ENCODE results near the gene PDLIM3.

PDLIM3 gene

DNA sequence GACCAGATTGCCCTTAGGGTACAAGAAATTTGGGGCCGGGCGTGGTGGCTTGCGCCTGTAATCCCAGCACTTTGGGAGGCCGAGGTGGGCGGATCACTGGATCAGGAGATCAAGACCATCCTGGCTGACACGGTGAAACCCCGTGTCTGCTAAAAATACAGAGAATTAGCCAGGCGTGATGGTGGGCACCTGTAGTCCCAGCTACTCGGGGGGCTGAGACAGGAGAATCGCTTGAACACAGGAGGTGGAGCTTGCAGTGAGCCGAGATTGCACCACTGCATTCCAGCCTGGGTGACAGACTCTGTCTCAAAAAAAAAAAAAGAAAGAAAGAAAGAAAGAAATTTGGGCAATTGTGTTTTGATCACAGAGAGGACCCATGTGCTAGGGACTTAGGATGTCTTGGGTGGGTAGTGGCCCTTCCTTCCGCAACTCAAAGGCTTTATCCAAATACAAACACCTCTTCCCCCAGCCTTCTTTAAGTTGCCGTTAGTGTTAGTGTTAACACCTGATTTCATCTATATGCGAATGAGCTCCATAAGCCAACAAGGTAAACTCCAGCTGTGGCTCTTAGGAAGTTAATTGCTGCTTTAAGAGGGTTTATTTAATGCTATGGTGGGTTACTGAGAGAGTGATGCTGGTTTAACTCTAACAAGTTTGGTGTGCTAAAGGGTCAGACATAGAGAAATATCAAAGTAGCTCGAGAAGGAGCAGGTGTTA lies 55.1 kb downstream of the PDLIM3 start:
- Histone ChIP-seq H3K27ac (ENCODE audit: low read depth, low read length) (no peak overlapping the region), H3K4me1 (ENCODE audit: control insufficient read depth in 5 of 5, insufficient read depth in 5 of 5, low read length in 5 of 5) (peaks cover 0 to 2% (median 0%) of the 10 kb centered on the region in 5 donors), H3K9me3 (ENCODE audit: control insufficient read depth in 5 of 5, low read length in 5 of 5) (no peaks in the 10 kb centered on the region), H3K27me3 (ENCODE audit: control insufficient read depth in 5 of 5, insufficient read depth in 4 of 5, low read length in 5 of 5) (peaks cover 0 to 6% (median 0%) of the 10 kb centered on the region in 5 donors), H3K36me3 (ENCODE audit: control insufficient read depth in 5 of 5, insufficient read depth in 5 of 5, low read length in 5 of 5) (no peaks in the 10 kb centered on the region), H3K4me3 (ENCODE audit: low read depth in 1 of 5, low read length in 5 of 5) (no peak overlapping the region), H3K9ac (ENCODE audit: low read length in 5 of 5) (no peak overlapping the region)

DNA sequence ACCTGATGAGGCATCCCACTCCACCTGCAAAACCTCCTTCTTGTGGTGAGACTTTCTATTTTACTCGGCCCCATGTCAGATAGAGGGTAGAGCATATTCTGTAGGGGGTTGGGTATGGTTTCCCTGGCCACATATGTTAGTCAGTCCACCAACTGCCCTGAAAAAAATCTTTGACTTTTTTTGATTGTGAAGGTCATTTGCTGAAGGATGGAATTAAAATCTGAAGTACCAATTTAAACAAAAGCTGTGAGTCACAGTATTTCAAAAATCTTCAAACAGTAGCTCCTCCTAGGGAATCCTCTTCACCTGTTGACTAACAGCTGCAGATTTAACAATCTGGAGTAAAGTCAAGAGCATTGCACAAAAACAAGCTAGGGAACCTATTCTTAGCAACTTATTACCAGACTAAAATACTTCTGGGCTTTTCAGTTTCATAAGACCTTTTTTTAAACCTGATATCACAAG lies 55.8 kb downstream of the PDLIM3 start:
- peaks cover 0 to 6% (median 0%) of the 10 kb centered on the region in 5 donors for H3K27me3 ChIP-seq (ENCODE audit: control insufficient read depth in 5 of 5, insufficient read depth in 4 of 5, low read length in 5 of 5)
- H3K36me3 ChIP-seq (ENCODE audit: control insufficient read depth in 5 of 5, insufficient read depth in 5 of 5, low read length in 5 of 5), result no peaks in the 10 kb centered on the region
- no peak overlapping the region for H3K27ac ChIP-seq (ENCODE audit: low read depth, low read length)
- no peak overlapping the region for H3K9ac ChIP-seq (ENCODE audit: low read length in 5 of 5)
- no peaks in the 10 kb centered on the region for H3K9me3 ChIP-seq (ENCODE audit: control insufficient read depth in 5 of 5, low read length in 5 of 5)
- peaks cover 0 to 2% (median 0%) of the 10 kb centered on the region in 5 donors for H3K4me1 ChIP-seq (ENCODE audit: control insufficient read depth in 5 of 5, insufficient read depth in 5 of 5, low read length in 5 of 5)
- H3K4me3 ChIP-seq (ENCODE audit: low read depth in 1 of 5, low read length in 5 of 5), result no peak overlapping the region

DNA sequence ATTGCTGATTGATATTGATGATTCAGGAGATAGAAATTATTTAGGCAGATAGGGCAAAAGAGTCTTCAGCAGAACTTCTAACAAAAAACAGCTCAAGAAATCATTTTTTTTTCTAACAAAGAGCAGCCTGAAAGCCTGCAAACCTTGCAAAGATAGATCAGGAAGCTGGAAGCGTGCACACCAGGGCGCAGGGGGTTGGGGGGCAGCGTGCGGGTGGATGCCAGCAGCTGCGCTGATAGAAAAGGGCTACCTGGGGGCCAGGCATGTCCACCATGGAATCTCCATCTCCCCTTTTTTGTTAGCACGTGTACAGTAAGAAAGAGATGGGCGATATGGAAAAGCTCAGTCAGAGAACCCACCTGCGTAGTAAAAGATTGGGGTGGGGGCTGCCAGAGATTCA lies 62.1 kb downstream of the PDLIM3 start:
- Histone ChIP-seq H3K9ac (ENCODE audit: low read length in 5 of 5) (no peak overlapping the region), H3K27me3 (ENCODE audit: control insufficient read depth in 5 of 5, insufficient read depth in 4 of 5, low read length in 5 of 5) (peaks cover 0 to 3% (median 0%) of the 10 kb centered on the region in 5 donors), H3K9me3 (ENCODE audit: control insufficient read depth in 5 of 5, low read length in 5 of 5) (no peaks in the 10 kb centered on the region), H3K36me3 (ENCODE audit: control insufficient read depth in 5 of 5, insufficient read depth in 5 of 5, low read length in 5 of 5) (no peaks in the 10 kb centered on the region), H3K4me3 (ENCODE audit: low read depth in 1 of 5, low read length in 5 of 5) (no peak overlapping the region), H3K4me1 (ENCODE audit: control insufficient read depth in 5 of 5, insufficient read depth in 5 of 5, low read length in 5 of 5) (peaks cover 2 to 18% (median 14%) of the 10 kb centered on the region in 5 donors), H3K27ac (ENCODE audit: low read depth, low read length) (no peak overlapping the region)

DNA sequence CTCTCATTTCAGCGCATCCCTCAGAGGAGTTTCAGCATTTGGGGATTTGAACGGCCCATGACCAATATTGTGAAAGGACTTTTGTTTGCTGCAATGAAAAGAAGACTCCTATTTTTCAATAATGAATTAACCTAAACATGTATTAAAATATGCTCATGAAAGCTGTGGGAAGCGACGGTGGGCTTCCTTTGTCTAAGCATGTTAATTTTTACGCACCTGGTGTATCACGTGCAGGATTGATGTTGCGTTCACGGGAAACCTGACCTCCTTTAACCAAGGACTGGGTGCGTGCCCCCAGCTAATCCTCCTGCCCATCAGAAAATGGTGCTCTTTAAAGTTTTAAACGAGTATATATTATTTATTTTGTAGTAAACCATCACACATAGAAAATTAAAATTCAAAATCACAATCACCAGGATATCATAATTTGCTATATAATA lies 63.2 kb downstream of the PDLIM3 start:
- Histone ChIP-seq H3K27me3 (ENCODE audit: control insufficient read depth in 5 of 5, insufficient read depth in 4 of 5, low read length in 5 of 5) (no peaks in the 10 kb centered on the region), H3K36me3 (ENCODE audit: control insufficient read depth in 5 of 5, insufficient read depth in 5 of 5, low read length in 5 of 5) (no peaks in the 10 kb centered on the region), H3K9ac (ENCODE audit: low read length in 5 of 5) (peak overlapping the region in 4 of 5 donors; percentile 64 to 78 (median 68)), H3K4me1 (ENCODE audit: control insufficient read depth in 5 of 5, insufficient read depth in 5 of 5, low read length in 5 of 5) (peaks cover 2 to 18% (median 14%) of the 10 kb centered on the region in 5 donors), H3K9me3 (ENCODE audit: control insufficient read depth in 5 of 5, low read length in 5 of 5) (no peaks in the 10 kb centered on the region), H3K4me3 (ENCODE audit: low read depth in 1 of 5, low read length in 5 of 5) (peak overlapping the region; percentile 36 to 78 (median 74)), H3K27ac (ENCODE audit: low read depth, low read length) (no peak overlapping the region)

DNA sequence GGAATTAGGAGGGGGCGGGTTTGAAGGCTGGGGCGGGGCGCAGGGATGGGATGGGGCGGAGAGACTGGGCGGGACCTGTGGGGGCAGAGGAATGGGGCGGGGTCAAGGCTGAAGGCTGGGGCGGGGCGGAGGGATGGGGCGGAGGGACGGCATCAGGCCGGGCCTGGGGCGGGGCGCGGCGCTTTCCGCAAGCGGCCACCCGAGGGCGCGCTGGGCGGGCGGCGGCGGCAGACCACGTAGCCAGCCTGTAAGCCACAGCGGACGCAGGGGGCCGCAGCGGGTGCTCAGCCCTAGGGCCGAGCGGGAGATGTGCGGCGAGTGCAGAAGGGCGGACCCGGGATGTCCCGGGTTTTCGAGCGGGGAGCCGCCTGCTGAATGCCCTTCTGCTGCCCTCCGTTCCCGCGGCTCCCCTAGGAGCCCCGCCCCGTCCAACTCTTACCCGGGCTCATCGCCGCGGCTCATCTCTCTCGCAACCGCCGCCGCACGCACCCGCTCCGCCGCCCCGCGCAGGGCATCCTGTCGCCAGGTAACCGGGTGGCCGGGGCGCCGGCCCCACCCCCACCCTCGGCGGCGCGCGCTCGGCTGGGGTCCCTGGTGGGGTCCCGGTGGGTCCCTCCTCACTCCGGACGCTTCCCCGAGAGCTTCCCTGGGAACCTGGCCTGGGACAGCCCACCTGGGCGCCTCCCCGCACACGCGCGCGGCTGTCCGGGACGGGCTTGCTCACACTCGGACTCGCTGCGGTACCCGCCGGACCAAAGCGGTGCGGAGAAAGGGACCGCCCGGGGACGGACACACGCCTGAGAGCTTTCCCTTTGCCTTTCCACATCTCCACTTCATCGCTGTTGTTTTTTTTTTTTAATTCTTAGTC lies 63.8 kb downstream of the PDLIM3 start, which contains the start of gene CCDC110:
Gene CCDC110 (minus strand): TSS at position 499 of the 868 bp plus-strand sequence. CDS start 50 bp downstream, at position 449.
- H3K9ac ChIP-seq (ENCODE audit: low read length in 5 of 5), result peak within 1 kb of the TSS; percentile 64 to 80 (median 68)
- H3K9me3 ChIP-seq (ENCODE audit: control insufficient read depth in 5 of 5, low read length in 5 of 5), result no peaks in the 10 kb centered on the region
- H3K36me3 ChIP-seq (ENCODE audit: control insufficient read depth in 5 of 5, insufficient read depth in 5 of 5, low read length in 5 of 5), result no peaks in the 10 kb centered on the region
- no peaks in the 10 kb centered on the region for H3K27me3 ChIP-seq (ENCODE audit: control insufficient read depth in 5 of 5, insufficient read depth in 4 of 5, low read length in 5 of 5)
- H3K27ac ChIP-seq (ENCODE audit: low read depth, low read length), result no peak within 1 kb of the TSS
- H3K4me3 ChIP-seq (ENCODE audit: low read depth in 1 of 5, low read length in 5 of 5), result peak within 1 kb of the TSS; percentile 72 to 88 (median 76)
- H3K4me1 ChIP-seq (ENCODE audit: control insufficient read depth in 5 of 5, insufficient read depth in 5 of 5, low read length in 5 of 5), result peaks cover 2 to 18% (median 14%) of the 10 kb centered on the region in 5 donors

DNA sequence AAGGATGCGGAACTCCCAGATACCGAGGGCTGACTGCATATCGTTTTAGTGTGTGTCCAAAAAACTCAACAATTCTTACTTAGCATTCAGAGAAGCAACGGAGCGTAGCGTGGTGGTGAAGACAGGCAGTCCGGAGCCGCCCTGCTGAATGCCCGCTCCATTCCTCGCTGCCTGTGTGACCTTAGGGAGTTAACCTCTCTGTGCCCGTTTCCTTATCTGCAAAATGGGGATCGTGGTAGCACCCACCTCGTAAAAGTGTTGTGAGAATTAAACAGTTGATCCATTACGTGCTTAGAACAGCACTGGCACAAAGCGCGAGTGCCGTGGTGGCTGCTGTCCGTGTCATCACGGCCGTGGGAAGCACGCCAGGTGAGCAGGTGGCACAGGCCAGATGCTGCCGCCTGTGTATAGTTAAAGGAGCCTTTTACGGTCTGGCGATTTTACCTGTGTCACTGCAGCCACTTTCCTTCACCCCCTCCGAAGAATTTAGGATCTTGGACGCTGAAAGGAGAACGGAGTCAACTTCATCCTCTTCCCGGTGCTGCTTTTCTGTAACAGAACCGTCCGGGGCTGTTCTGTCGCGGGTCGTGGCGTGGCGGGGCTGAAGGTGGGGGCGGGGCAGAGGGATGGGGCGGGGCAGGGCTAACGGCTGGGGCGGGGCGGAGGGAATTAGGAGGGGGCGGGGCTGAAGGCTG lies 64.7 kb downstream of the PDLIM3 start:
- Histone ChIP-seq H3K9ac (ENCODE audit: low read length in 5 of 5) (peak overlapping the region; percentile 60 to 80 (median 68)), H3K4me3 (ENCODE audit: low read depth in 1 of 5, low read length in 5 of 5) (peak overlapping the region; percentile 72 to 88 (median 76)), H3K27me3 (ENCODE audit: control insufficient read depth in 5 of 5, insufficient read depth in 4 of 5, low read length in 5 of 5) (no peaks in the 10 kb centered on the region), H3K4me1 (ENCODE audit: control insufficient read depth in 5 of 5, insufficient read depth in 5 of 5, low read length in 5 of 5) (peaks cover 2 to 18% (median 14%) of the 10 kb centered on the region in 5 donors), H3K27ac (ENCODE audit: low read depth, low read length) (no peak overlapping the region), H3K9me3 (ENCODE audit: control insufficient read depth in 5 of 5, low read length in 5 of 5) (no peaks in the 10 kb centered on the region), H3K36me3 (ENCODE audit: control insufficient read depth in 5 of 5, insufficient read depth in 5 of 5, low read length in 5 of 5) (no peaks in the 10 kb centered on the region)

DNA sequence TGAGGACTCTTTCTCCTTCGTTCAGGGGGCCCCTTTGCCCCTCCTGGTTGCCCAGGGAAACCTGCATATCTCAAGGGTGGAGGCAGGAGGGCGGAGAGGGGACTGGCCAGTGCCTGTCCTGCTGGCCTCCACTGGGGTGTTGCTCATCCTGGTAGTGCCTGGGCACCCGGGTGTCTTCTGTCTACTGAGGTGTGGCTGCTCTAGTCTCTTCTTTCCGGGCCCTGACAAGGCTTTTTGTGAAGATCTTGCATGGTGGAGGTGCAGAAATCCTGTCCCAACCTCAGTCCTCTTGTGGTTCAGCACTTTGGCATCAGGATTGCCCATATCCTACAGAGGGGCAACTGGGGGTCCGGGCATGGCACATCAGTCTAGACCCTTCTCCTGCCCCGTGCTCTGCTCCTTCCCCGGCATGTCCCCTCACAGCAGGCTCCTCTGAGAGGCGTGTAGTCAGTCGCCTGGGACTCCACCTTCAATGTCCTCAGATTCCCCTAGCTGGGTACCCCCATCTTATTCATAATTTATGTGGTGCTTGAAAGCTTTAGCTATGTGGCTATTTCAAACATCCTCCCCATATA lies 65.6 kb downstream of the PDLIM3 start:
- Histone ChIP-seq H3K36me3 (ENCODE audit: control insufficient read depth in 5 of 5, insufficient read depth in 5 of 5, low read length in 5 of 5) (no peaks in the 10 kb centered on the region), H3K9ac (ENCODE audit: low read length in 5 of 5) (no peak overlapping the region), H3K4me1 (ENCODE audit: control insufficient read depth in 5 of 5, insufficient read depth in 5 of 5, low read length in 5 of 5) (peaks cover 2 to 18% (median 14%) of the 10 kb centered on the region in 5 donors), H3K4me3 (ENCODE audit: low read depth in 1 of 5, low read length in 5 of 5) (no peak overlapping the region), H3K27ac (ENCODE audit: low read depth, low read length) (no peak overlapping the region), H3K9me3 (ENCODE audit: control insufficient read depth in 5 of 5, low read length in 5 of 5) (no peaks in the 10 kb centered on the region), H3K27me3 (ENCODE audit: control insufficient read depth in 5 of 5, insufficient read depth in 4 of 5, low read length in 5 of 5) (no peaks in the 10 kb centered on the region)

DNA sequence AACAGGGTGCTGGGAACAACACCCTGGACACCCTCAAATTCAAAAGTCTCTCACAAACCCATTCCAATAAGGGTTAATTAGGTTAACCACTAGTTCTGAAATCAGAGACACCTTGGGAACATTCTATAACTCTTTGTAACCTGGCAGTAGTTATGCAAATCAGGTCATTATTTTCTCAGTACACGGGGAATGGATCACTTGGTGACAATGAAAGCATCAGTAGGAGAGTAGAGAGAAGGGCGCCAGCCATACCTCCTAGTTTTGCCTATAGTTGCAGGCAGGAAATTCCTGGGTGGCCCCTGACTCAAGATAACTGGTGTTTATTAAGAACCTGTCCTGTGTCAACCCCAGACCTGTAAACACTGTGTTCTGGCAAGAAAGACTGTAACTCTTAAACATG lies 66.3 kb downstream of the PDLIM3 start:
- Histone ChIP-seq H3K9me3 (ENCODE audit: control insufficient read depth in 5 of 5, low read length in 5 of 5) (no peaks in the 10 kb centered on the region), H3K4me3 (ENCODE audit: low read depth in 1 of 5, low read length in 5 of 5) (no peak overlapping the region), H3K36me3 (ENCODE audit: control insufficient read depth in 5 of 5, insufficient read depth in 5 of 5, low read length in 5 of 5) (no peaks in the 10 kb centered on the region), H3K9ac (ENCODE audit: low read length in 5 of 5) (no peak overlapping the region), H3K27me3 (ENCODE audit: control insufficient read depth in 5 of 5, insufficient read depth in 4 of 5, low read length in 5 of 5) (no peaks in the 10 kb centered on the region), H3K4me1 (ENCODE audit: control insufficient read depth in 5 of 5, insufficient read depth in 5 of 5, low read length in 5 of 5) (peaks cover 2 to 18% (median 14%) of the 10 kb centered on the region in 5 donors), H3K27ac (ENCODE audit: low read depth, low read length) (no peak overlapping the region)

DNA sequence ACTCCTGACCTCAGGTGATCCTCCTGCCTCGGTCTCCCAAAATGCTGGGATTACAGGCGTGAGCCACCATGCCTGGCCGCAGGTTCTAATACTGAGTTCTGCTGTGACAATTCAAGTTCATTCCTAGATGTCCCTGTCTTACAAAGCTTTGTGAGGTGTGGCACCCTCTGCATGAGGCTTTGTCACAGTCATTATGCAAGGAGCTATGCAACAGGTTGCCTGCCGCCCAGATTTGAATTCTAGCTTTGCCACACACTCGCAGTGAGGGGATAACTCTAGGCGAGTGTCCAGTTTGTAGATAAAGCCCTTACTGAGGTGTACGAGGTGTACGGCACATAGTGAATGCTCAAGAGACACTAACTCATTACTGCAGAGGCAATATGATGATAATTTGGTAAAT lies 67.3 kb downstream of the PDLIM3 start:
- H3K27me3 ChIP-seq (ENCODE audit: control insufficient read depth in 5 of 5, insufficient read depth in 4 of 5, low read length in 5 of 5), result no peaks in the 10 kb centered on the region

More for the DNA sequence above, 67.3 kb downstream of the PDLIM3 start:
- Histone ChIP-seq H3K27ac (ENCODE audit: low read depth, low read length) (no peak overlapping the region), H3K9ac (ENCODE audit: low read length in 5 of 5) (no peak overlapping the region), H3K9me3 (ENCODE audit: control insufficient read depth in 5 of 5, low read length in 5 of 5) (no peaks in the 10 kb centered on the region), H3K4me1 (ENCODE audit: control insufficient read depth in 5 of 5, insufficient read depth in 5 of 5, low read length in 5 of 5) (peaks cover 2 to 18% (median 14%) of the 10 kb centered on the region in 5 donors), H3K4me3 (ENCODE audit: low read depth in 1 of 5, low read length in 5 of 5) (no peak overlapping the region), H3K36me3 (ENCODE audit: control insufficient read depth in 5 of 5, insufficient read depth in 5 of 5, low read length in 5 of 5) (no peaks in the 10 kb centered on the region)
